GM04503 (cell line): ENCODE results near the gene SLC25A25.
A peak's percentile ranks its signal among the peaks of the same experiment; 100 is the strongest.

Experiments
- DNase-seq: peaks from one replicate; pipeline ENCODE4 v3.0.0-alpha.2; 2012; ENCODE audit warnings: low read depth

Gene SLC25A25

DNA sequence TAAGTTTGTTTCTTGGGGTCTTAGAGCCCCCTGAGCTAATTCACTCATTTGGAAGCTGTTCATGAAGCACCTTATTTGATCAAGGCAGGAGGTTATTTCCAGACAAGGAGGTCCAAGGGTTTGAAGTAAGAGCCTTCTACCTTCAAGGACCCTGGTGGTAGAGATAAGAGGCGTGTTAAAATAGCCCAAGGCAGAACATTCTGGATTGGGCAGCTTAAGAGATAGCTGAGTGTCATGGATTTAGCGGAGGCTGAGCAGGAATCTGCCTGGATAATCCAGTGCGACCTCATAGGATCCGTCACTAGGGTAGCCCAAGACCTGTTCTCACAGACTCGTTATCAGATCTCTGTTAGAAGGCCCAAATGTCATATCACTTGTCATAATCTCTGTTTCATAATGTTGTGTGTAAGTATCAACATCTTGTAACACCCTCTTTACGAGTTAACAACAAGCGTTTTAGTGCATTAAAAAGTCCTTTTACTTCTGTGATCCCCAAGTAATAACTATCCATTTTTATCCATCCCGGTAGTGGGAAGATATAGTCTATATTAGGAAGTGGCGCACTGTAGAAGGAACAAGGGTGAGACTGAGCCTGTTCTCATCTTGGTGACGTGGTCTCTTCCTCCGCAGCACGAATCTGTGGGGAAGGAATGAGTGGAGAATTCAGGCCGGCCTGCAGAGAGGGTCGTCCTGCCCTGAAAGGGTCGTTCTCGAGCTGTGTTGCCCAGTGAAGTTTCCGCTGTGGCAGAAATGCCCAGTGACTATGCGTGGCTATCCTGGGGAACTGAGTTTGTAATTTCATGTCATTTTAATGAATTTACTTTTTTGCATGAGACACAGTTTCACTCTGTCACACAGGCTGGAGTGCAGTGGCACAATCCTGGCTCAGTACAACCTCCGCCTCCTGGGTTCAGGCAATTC is 28.8 kb downstream of the SLC25A25 start:
- DNase-seq = no peak

DNA sequence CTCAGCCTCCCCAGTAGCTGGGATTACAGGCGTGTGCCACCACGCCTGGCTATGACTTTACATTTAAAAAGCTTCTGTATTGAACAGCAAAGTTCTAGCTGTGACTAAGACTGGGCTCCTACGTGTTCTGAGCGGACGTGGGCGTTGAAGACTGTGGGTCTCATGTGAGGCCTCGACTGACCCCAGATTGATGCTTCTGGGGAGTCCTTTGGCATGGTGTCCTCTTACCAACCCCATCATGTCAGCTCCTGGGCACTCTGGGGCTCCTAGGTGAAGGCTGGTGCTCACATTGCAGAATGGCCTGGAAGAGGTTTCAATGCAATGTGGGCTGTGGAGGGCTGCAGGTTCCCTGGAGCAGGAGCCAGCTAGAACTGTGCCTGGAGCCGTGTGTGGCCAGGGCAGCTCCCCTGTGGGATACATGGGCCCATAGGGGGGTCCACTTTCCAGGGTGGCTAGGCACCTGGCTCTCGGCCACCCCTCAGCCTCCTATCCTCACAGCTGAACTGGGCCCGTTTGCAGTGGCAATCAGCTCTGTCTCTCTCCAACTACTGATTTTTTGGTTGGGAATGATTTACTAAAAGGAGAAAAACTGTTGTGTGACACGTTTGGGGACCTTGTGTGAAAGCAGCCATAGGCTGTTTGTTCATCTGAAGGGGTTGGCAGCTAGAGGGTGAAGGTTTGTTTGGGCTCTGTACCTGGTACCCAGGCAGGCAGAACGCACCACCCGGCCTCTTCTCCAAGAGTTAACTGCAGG is 29.7 kb downstream of the SLC25A25 start:
- DNase-seq = no peak

DNA sequence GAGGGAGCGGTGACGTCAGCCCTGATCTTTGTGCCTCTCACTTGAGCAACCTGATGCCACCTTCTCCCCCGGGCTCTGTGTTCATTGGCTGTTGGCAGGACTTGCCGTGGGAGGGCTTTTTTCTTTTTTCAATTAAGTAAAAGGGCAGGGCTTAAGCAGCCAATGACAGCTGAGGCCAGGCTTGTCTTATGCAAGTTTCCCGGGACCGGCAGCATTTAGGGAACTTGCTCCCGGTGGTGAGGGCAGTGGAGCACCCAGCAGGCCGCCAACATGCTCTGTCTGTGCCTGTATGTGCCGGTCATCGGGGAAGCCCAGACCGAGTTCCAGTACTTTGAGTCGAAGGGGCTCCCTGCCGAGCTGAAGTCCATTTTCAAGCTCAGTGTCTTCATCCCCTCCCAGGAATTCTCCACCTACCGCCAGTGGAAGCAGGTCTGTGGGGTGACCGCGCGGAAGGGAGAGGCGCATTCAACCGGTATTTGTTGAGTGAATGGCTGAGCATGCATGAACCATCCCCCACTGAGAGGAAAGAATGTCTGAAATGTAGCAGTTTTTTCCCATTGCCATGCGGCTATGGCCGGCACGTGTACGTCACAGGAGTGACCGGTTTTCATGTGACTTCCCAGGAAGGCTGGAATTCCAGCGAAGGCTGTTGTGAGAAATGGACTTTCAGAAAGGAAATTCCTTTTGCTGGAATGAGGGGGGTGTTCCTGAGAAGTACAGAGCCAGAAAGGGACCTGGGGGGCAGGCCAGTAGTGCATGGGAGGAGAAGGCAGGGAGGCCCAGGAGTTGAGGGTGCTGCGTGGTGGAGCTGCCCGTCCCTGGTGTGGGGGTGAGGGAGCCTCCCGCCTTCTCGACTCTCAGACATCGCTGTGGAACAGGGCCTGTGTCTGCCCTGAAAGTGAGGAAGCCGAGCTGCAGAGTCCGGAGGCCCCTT is 30.5 kb downstream of the SLC25A25 start:
- DNase-seq = peak; percentile 90

DNA sequence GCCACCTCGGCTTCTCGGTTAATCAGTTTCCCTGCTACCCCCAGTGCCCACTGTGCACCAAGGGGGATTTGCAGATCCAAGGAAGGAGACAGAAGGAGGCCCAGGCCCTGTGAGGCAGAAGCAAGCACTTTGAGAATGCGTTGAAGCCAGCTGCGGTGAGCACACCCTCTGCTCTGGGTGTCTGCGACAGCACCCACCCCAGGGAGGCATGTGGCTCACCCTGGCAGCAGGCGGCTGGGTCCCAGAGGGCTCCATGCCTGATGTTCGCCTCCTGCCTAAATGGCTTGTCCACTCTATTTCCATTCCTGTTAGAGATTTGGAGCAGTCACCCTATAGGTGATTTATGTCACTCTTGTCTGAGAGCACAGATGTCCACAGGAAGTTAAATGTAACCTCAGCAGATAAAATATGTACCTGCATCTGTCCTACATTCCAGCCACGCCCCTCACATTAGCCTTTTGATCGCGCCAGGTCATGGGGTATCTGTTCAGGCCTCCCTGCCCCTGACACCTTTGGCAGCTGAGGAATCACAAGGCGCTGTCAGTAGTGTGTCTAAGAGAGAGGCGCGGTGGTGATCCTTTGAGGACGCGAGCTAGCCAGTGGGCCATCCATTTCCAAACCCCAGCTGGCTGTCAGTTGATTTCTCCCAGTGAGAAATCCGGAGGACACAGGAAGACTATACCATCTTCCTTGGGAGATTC is 31.3 kb downstream of the SLC25A25 start:
- DNase-seq = no peak

DNA sequence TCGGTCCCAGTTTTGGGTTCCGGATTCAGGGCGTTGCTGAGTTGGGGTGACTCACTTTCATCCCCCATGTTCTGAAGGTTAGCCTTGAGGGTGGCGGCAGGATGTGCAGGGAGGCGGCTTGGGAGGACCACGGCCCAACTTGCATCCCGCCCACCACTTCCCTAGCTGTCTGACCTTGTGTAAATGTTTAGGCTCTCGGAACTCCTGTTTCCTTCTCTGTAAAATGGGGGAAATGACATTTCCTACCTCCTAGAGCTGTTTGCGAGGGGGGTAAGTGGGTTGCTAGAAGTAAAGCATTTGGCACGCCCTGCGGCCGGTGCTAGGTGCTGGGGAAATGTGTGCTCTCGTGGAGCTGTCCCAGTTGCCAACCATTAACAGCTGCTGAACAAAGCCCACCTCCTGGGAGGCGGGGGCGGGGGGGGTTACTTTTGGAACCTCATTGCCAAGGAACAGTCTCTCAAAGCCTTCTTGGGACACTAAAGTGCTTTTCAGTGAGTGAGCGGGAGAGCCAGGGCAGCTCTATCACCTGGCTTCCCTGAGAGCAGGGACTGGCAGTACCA is 32.0 kb downstream of the SLC25A25 start:
- DNase-seq = no peak

DNA sequence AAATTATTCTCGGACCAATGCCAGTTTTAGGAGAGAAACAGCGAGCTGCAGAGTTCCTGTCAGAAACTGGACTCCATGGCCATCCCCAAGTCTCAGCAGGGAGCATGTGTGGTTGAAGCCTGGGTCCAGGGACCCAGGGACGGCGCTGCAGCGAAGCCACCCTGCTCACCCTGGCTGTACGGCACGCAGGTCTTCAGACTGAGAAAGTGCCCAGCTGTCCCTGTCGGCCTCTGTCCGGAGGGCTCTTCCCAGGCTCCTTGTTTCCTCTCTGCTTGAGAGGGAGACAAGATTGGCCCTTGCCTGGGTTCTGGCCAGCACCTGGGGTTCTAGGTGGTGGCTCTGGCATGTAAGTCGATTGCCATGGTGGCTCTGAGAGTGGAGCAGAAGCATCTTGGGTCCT is 32.5 kb downstream of the SLC25A25 start:
- DNase-seq = no peak

DNA sequence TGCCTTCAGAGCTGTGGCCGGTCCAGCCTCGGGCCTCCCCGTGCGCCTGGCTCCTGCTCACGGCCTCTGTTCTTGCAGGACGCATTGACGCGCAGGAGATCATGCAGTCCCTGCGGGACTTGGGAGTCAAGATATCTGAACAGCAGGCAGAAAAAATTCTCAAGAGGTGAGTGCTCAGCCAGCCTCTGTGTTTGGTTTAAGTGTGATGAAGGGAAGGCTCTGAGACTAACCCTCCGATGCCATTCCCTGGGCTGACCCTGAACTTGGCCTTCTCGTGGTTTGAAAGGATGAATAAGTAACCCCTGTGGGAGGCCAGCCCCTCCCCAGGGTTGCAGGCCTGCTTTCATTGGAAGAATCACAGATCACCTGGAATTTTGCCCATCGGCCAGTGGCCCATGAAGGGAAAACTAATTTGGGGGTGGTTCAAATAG is 33.2 kb downstream of the SLC25A25 start:
- no peak for DNase-seq

DNA sequence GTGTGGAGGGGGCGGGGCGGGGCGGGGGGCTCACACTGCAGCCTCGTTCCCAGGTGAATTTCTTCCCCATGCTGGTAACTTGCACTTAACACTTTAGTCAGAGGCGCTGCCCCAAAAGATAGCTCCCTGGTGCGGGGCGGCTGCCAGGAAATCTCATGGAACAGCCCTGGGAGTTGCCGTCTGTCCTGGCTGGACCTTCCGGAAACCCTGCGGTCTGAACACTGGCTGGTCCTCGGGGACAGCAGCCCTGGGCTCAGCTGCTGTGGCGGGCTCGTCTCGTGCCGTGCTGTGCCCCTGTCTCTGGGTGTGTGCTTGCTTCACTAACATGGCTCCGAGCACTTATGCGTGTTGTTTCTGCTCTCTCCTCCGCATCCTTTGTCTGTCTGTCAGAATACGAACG is 33.7 kb downstream of the SLC25A25 start:
- no peak for DNase-seq

DNA sequence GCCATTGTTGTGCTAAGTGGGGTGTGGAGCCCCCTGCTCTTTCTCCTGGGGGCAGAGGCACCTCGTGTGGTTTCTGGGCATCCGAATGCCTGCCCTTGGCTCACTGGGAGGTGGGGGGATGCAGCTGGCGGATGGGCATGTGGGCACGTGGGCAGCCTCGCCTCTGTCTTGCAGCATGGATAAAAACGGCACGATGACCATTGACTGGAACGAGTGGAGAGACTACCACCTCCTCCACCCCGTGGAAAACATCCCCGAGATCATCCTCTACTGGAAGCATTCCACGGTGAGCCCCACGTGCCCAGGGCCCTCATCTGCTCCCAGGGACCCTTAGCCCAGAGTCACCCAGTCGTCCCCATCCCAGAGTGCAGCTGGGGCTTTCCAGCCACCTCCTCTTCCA is 34.2 kb downstream of the SLC25A25 start:
- DNase-seq = no peak

DNA sequence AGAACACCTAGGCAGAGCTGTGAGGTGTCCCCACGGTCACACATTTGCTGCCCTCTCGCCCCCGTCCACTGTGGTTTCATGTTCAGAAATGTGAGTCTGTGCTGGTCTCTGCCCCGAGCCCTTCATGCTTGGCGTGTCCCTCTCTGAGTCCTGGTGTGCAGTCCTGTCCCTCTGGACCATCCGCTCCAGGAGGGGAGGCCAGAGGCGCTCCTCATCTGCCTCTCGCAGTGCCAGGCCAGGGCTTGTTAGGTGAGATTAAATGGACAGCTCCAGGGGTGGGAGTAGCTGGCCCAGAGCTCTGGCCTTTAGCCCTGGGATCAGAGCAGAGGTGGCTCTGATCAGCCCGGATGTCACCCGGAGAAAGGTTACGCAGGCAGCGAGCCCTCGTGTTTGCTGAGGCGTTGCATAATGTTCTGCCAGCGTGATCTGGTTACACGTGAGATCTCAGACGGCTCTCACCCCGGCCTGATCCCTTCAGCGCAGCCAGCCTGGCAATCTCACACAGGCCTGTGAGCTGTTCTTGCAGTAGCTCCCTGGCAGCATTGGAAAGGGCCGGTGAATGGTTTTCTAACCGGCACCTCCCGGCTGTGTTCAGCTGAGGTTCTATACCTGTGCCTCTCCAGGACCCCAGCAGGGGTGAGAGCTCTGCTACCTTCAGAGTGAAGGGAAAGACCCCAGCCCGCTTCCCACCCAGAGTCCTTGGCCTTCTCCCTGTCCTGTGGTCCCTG is 35.0 kb downstream of the SLC25A25 start:
- DNase-seq = no peak

DNA sequence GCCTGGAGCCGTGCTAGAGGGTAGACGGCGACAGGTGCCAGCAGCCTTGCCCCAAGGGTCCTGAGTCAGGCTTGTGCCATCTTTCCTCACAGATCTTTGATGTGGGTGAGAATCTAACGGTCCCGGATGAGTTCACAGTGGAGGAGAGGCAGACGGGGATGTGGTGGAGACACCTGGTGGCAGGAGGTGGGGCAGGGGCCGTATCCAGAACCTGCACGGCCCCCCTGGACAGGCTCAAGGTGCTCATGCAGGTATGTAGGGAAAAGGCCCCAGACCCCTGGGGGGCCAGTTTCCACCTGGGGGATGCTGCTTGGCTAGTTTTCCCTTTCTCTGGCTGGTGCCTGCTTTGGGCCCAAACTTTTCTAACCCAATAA is 35.5 kb downstream of the SLC25A25 start:
- no peak for DNase-seq

DNA sequence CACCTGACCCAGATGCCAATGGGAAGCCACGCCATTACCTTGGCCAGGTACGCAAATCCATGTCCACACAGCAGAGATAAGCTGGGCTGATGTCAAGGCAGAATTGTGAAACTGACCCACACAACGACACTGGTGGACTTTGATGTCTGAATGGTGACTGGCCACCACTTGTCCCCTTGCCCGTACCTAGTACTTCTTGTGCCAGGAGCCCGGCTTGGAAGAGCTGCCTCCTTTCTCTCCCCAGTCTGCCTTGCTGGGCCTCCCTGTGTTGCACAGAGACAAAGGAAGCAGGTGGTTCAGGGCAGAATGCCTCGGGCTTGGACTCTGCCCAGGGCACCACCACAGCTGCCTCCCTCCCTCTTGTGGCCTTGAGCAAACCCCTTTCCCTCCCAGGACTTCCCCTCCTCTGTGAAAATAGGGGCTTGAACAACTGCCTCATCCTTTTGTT is 36.2 kb downstream of the SLC25A25 start:
- DNase-seq = no peak

DNA sequence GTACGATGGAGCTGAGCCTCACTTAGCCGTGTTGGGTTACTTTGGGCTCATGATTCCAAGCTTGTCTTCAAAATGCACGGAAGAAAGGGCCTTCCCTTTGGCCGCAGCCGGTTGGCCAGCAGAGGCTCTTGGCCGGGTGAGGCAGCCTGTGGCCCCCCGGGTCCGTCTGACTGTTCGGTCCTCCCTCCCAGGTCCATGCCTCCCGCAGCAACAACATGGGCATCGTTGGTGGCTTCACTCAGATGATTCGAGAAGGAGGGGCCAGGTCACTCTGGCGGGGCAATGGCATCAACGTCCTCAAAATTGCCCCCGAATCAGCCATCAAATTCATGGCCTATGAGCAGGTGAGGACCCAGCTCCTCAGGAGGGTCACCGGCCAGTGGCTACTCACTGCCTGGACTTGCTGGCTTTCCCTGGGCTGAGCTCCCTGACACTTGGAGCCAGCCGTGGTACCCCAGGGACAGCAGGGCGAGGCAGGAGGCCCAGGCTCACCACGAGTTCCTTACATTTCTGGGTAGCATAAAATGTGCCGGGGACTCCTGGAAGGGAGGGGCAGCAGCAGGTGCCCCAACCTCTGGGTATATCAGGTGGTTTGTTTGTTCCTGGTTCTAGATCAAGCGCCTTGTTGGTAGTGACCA is 37.6 kb downstream of the SLC25A25 start:
- DNase-seq = no peak

DNA sequence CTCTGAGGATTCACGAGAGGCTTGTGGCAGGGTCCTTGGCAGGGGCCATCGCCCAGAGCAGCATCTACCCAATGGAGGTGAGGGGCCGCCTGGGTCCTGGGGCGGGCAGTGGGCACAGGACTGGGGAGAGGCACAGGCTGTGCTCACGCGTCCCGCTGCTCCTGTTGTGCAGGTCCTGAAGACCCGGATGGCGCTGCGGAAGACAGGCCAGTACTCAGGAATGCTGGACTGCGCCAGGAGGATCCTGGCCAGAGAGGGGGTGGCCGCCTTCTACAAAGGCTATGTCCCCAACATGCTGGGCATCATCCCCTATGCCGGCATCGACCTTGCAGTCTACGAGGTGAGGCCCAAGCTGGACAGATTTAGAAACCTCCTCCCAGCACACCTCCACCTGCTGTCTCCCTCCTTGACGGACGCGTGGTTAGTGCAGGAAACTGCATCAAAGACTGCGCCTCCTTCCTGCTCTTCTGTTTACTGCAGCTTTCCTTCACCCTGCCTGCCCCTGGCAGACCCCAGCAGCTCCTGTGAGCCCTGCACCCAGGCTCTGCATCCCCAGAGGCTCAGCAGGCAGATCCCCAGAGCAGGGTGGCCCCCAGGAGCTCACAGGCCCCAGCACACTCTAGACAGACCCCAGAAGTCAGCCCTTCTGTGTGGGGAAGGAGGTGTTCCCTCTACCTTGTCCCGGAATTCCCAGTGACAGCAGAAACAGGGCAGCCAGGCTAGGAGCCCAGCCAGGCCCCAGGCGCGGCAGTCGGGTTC is 38.3 kb downstream of the SLC25A25 start:
- DNase-seq = no peak

DNA sequence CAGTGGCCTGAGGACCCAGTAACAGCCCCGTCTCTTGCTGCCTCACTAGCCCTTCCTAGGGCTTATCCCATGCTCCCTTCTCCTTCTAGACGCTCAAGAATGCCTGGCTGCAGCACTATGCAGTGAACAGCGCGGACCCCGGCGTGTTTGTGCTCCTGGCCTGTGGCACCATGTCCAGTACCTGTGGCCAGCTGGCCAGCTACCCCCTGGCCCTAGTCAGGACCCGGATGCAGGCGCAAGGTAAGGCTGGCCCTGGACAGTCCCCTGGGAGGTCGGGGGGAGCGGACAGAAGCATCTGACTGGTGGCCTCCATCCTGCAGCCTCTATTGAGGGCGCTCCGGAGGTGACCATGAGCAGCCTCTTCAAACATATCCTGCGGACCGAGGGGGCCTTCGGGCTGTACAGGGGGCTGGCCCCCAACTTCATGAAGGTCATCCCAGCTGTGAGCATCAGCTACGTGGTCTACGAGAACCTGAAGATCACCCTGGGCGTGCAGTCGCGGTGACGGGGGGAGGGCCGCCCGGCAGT is 39.0 kb downstream of the SLC25A25 start:
- no peak for DNase-seq

DNA sequence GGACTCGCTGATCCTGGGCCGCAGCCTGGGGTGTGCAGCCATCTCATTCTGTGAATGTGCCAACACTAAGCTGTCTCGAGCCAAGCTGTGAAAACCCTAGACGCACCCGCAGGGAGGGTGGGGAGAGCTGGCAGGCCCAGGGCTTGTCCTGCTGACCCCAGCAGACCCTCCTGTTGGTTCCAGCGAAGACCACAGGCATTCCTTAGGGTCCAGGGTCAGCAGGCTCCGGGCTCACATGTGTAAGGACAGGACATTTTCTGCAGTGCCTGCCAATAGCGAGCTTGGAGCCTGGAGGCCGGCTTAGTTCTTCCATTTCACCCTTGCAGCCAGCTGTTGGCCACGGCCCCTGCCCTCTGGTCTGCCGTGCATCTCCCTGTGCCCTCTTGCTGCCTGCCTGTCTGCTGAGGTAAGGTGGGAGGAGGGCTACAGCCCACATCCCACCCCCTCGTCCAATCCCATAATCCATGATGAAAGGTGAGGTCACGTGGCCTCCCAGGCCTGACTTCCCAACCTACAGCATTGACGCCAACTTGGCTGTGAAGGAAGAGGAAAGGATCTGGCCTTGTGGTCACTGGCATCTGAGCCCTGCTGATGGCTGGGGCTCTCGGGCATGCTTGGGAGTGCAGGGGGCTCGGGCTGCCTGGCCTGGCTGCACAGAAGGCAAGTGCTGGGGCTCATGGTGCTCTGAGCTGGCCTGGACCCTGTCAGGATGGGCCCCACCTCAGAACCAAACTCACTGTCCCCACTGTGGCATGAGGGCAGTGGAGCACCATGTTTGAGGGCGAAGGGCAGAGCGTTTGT is 39.6 kb downstream of the SLC25A25 start:
- no peak for DNase-seq

DNA sequence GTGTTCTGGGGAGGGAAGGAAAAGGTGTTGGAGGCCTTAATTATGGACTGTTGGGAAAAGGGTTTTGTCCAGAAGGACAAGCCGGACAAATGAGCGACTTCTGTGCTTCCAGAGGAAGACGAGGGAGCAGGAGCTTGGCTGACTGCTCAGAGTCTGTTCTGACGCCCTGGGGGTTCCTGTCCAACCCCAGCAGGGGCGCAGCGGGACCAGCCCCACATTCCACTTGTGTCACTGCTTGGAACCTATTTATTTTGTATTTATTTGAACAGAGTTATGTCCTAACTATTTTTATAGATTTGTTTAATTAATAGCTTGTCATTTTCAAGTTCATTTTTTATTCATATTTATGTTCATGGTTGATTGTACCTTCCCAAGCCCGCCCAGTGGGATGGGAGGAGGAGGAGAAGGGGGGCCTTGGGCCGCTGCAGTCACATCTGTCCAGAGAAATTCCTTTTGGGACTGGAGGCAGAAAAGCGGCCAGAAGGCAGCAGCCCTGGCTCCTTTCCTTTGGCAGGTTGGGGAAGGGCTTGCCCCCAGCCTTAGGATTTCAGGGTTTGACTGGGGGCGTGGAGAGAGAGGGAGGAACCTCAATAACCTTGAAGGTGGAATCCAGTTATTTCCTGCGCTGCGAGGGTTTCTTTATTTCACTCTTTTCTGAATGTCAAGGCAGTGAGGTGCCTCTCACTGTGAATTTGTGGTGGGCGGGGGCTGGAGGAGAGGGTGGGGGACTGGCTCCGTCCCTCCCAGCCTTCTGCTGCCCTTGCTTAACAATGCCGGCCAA is 40.4 kb downstream of the SLC25A25 start:
- no peak for DNase-seq
